ENCODE results near the gene PCOLCE2.

PCOLCE2 gene

DNA sequence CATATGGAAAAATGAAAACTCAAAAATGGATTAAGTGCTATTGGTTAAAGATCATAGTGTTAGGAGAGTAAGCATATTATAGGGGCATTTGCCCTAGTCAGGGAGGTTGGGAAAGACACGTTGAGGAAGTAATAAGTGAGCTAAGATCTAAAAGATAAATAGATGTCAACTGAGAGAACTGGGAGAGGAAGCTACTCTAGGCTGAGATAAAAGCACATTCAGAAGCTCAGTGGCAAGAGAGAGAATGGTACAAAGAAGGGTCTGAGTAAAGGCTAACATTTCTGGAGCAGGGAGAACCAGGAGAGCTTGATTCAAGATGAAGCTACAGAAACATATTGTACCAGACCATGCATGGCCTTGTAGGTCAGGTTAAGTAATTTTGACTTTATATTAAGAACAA, 101.2 kb downstream of the PCOLCE2 start:
- Histone ChIP-seq H3K9me3 (ENCODE audit: severe bottlenecking) (no peaks in the 10 kb centered on the region), H3K36me3 (ENCODE audit: low read depth) (peaks cover 3% of the 10 kb centered on the region), H3K27me3 (ENCODE audit: insufficient read depth, poor library complexity, severe bottlenecking) (no peaks in the 10 kb centered on the region), H3K27ac (ENCODE audit: poor library complexity, severe bottlenecking) (no peak overlapping the region), H3K4me3 (ENCODE audit: severe bottlenecking) (no peak overlapping the region), H3K4me1 (ENCODE audit: insufficient read depth, poor library complexity, severe bottlenecking) (no peaks in the 10 kb centered on the region)
- TF ChIP-seq CTCF (IDR thresholded peaks at IDR 0.05; ENCODE audit: poor library complexity, severe bottlenecking): no peak
- no peak for ATAC-seq (ENCODE audit: low read depth)
- DNase-seq (ENCODE audit: low spot score): no peak

- H3K27me3 ChIP-seq (ENCODE audit: insufficient read depth, poor library complexity, severe bottlenecking): no peaks in the 10 kb centered on the region
- H3K36me3 ChIP-seq (ENCODE audit: low read depth): peaks cover 3% of the 10 kb centered on the region
- no peaks in the 10 kb centered on the region for H3K4me1 ChIP-seq (ENCODE audit: insufficient read depth, poor library complexity, severe bottlenecking)
Observed at GRCh38 chr3:142785996-142786395, 102.9 kb downstream of the PCOLCE2 start.

DNA sequence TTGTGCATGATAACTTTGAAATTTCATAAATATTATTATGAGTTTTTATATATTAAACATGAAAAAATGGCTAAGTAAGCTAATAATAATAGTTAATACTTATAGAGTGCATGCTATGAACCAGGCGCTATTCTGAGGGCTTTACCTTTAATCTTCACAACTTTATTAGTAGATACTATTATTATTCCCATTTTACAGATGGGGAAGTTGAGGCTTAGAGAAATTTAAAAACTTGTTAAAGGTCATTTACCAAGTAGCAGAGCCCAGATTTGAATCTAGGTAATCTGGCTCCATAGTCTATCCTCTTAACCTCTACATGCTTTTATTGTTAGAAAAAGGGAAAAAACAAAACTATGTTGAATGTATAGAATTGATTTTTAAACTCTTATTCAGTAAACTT, 104.7 kb downstream of the PCOLCE2 start:
- peaks cover 3% of the 10 kb centered on the region for H3K36me3 ChIP-seq (ENCODE audit: low read depth)
- H3K27me3 ChIP-seq (ENCODE audit: insufficient read depth, poor library complexity, severe bottlenecking): no peaks in the 10 kb centered on the region
- TF ChIP-seq CTCF (IDR thresholded peaks at IDR 0.05; ENCODE audit: poor library complexity, severe bottlenecking): no peak
- no peak for ATAC-seq (ENCODE audit: low read depth)
- no peaks in the 10 kb centered on the region for H3K9me3 ChIP-seq (ENCODE audit: severe bottlenecking)
- H3K27ac ChIP-seq (ENCODE audit: poor library complexity, severe bottlenecking): no peak overlapping the region
- no peak overlapping the region for H3K4me3 ChIP-seq (ENCODE audit: severe bottlenecking)
- no peak for DNase-seq (ENCODE audit: low spot score)
- H3K4me1 ChIP-seq (ENCODE audit: insufficient read depth, poor library complexity, severe bottlenecking): peaks cover 4% of the 10 kb centered on the region

More at GRCh38 chr3:142785996-142786395, 102.9 kb downstream of the PCOLCE2 start:
- no peak for TF ChIP-seq CTCF (IDR thresholded peaks at IDR 0.05; ENCODE audit: poor library complexity, severe bottlenecking)
- ATAC-seq (ENCODE audit: low read depth) (no peak), DNase-seq (ENCODE audit: low spot score) (no peak)
- Histone ChIP-seq H3K4me3 (ENCODE audit: severe bottlenecking) (no peak overlapping the region), H3K27ac (ENCODE audit: poor library complexity, severe bottlenecking) (no peak overlapping the region), H3K9me3 (ENCODE audit: severe bottlenecking) (no peaks in the 10 kb centered on the region)

DNA sequence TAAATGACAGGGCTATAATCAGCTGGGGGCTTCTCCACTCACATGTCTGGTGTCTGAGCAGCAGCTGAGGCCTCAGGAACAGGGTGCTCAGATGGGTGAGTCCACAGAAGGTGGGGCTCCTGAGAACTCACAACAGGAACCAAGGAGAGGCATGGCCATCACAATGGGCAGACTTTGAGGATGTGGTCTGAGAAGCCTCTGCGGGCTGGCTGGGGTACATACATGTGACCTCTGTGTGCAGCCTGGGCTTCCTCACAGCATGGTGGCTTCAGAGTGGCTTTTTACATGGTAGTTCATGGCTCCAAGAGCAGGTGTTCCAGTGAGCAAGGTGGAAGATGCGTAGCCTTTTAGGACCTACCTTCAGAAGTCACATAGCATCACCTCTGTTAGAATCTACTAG, 106.3 kb downstream of the PCOLCE2 start:
- no peak overlapping the region for H3K27ac ChIP-seq (ENCODE audit: poor library complexity, severe bottlenecking)
- no peak for DNase-seq (ENCODE audit: low spot score)
- no peaks in the 10 kb centered on the region for H3K27me3 ChIP-seq (ENCODE audit: insufficient read depth, poor library complexity, severe bottlenecking)
- H3K36me3 ChIP-seq (ENCODE audit: low read depth): peaks cover 3% of the 10 kb centered on the region
- ATAC-seq (ENCODE audit: low read depth): no peak
- TF ChIP-seq CTCF (IDR thresholded peaks at IDR 0.05; ENCODE audit: poor library complexity, severe bottlenecking): no peak
- H3K4me1 ChIP-seq (ENCODE audit: insufficient read depth, poor library complexity, severe bottlenecking): peaks cover 4% of the 10 kb centered on the region
- no peak overlapping the region for H3K4me3 ChIP-seq (ENCODE audit: severe bottlenecking)
- H3K9me3 ChIP-seq (ENCODE audit: severe bottlenecking): no peaks in the 10 kb centered on the region

DNA sequence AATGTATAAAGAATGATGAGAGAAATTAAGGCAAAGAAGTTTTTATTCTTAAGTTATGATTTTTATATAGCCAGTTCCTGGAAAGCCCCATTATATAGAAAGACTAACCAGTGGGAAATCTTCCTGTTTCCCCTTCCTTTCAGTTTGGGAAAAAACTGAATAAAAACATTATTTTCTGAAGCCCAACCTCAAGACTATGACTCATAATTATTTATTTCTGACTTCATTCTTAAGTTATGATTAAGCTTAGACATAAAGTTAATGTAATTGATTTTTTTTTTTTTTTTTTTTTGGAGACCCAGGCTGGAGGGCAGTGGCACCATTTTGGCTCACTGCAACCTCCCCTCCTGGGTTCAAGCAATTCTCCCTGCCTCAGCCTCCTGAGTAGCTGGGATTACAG, 109.3 kb downstream of the PCOLCE2 start:
- ATAC-seq (ENCODE audit: low read depth) (no peak), DNase-seq (ENCODE audit: low spot score) (no peak)
- H3K36me3 ChIP-seq (ENCODE audit: low read depth): no peaks in the 10 kb centered on the region; the same call in 1 of the 2 replicates
- H3K9me3 ChIP-seq (ENCODE audit: severe bottlenecking): no peaks in the 10 kb centered on the region
- no peaks in the 10 kb centered on the region for H3K27me3 ChIP-seq (ENCODE audit: insufficient read depth, poor library complexity, severe bottlenecking)
- H3K4me1 ChIP-seq (ENCODE audit: insufficient read depth, poor library complexity, severe bottlenecking): peaks cover 4% of the 10 kb centered on the region
- H3K27ac ChIP-seq (ENCODE audit: poor library complexity, severe bottlenecking): no peak overlapping the region
- no peak for TF ChIP-seq CTCF (IDR thresholded peaks at IDR 0.05; ENCODE audit: poor library complexity, severe bottlenecking)
- no peak overlapping the region for H3K4me3 ChIP-seq (ENCODE audit: severe bottlenecking)

Measured in RWPE2 (cell line).